CD4-positive, alpha-beta T cell (primary cell): ENCODE measurements around the gene DNAH17. TPM values are rescaled to one million over a fixed set of nuclear protein-coding genes. Genes with fewer than 3 reads are reported as not detected.

Source experiments
- ATAC-seq: fragments of 200-7000 bp; cut with Tn5 transposase; one replicate; pipeline ENCODE4 v1.10.0; 2022; ENCODE audit warnings: mild to moderate bottlenecking; ENCODE audit not compliant: poor library complexity
- CTCF ChIA-PET: fragments of 350-600 bp; sonication (Branson Sonifier 250); formaldehyde crosslinking; loops from one replicate; lab custom pipeline; 2021; ENCODE audit warnings: antibody characterized with exemption, inconsistent platforms; lab: Charles Lee
- POLR2A ChIA-PET: fragments of 350-600 bp; sonication (Branson Sonifier 250); formaldehyde crosslinking; loops from one replicate; lab custom pipeline; 2021; ENCODE audit warnings: antibody characterized with exemption, inconsistent platforms; lab: Charles Lee
- DNase-seq, 14 experiments: peaks; one replicate each; pipeline ENCODE4 v3.0.0-alpha.2; 2013 to 2020; ENCODE audit warnings: mixed read lengths in 2 of 14
- H3K27ac ChIP-seq, 2 donors: one replicate each; pipeline versions ENCODE4 v1.5.1 to v1.7.0; 2013; ENCODE audit warnings: low read length in 2 of 2, low read depth in 1 of 2, mild to moderate bottlenecking in 1 of 2
- H3K27me3 ChIP-seq, 2 experiments: 1 replicate in 1 of 2; 2 replicates in 1 of 2; pipeline versions ENCODE4 v1.6.1 to v1.7.0; 2013; ENCODE audit warnings: low read length in 2 of 2, control low read depth in 1 of 2, mild to moderate bottlenecking in 1 of 2, moderate library complexity in 1 of 2; ENCODE audit not compliant: insufficient read depth in 2 of 2, control insufficient read depth in 1 of 2
- H3K36me3 ChIP-seq: one replicate; pipeline ENCODE4 v1.6.1; 2013; ENCODE audit warnings: low read length, control low read depth; ENCODE audit not compliant: insufficient read depth
- H3K4me1 ChIP-seq: one replicate; pipeline ENCODE4 v1.6.1; 2013; ENCODE audit warnings: low read length, control low read depth; ENCODE audit not compliant: insufficient read depth
- H3K4me3 ChIP-seq: one replicate; pipeline ENCODE4 v1.5.1; 2013; ENCODE audit warnings: mild to moderate bottlenecking, low read length, moderate library complexity
- H3K9me3 ChIP-seq, 2 experiments: 1 replicate in 1 of 2; 2 replicates in 1 of 2; pipeline versions ENCODE4 v1.6.1 to v1.7.0; 2013; ENCODE audit warnings: low read length in 2 of 2, mild to moderate bottlenecking in 2 of 2, control low read depth in 1 of 2, moderate library complexity in 1 of 2; ENCODE audit not compliant: control insufficient read depth in 1 of 2, insufficient read depth in 1 of 2
- H3K27ac Mint-ChIP-seq: one replicate; pipeline ENCODE4 v1.8.0; 2020; ENCODE audit warnings: mixed read lengths
- H3K27me3 Mint-ChIP-seq: one replicate; pipeline ENCODE4 v1.8.0; 2021; ENCODE audit warnings: mixed read lengths
- H3K36me3 Mint-ChIP-seq: one replicate; pipeline ENCODE4 v1.8.0; 2021; ENCODE audit warnings: low read depth, mixed read lengths
- H3K4me1 Mint-ChIP-seq: one replicate; pipeline ENCODE4 v1.8.0; 2021; ENCODE audit warnings: low read depth, mixed read lengths
- H3K4me3 Mint-ChIP-seq: one replicate; pipeline ENCODE4 v1.8.0; 2020; ENCODE audit warnings: mild to moderate bottlenecking, mixed read lengths
- H3K9me3 Mint-ChIP-seq: one replicate; pipeline ENCODE4 v1.8.0; 2020; ENCODE audit warnings: mixed read lengths
- CTCF ChIP-seq: fragments of 200-600 bp; IDR thresholded peaks from one replicate; pipeline ENCODE4 v1.8.0; 2022; ENCODE audit warnings: antibody characterized with exemption, mild to moderate bottlenecking
- intact Hi-C, 2 experiments: fragments of 100-400 bp; cut with DNase I in 1 of 2; cut with micrococcal nuclease in 1 of 2; formaldehyde crosslinking; loops; one replicate each; pipeline versions ENCODE4 v1.15.1 to v1.9.0; 2023 to 2025; cut with DNase I, micrococcal nuclease
- total RNA-seq, 174 experiments: library from RNA in 2 of 174; stranded (reverse) in 2 of 174; gene quantifications; one replicate each; pipeline ENCODE4 v1.2.3 and lab custom pipeline; 2021 to 2026

The DNAH17 gene
- total RNA-seq, 2 experiments from 2014 or later = 0.14 TPM; not detected in 1

DNA sequence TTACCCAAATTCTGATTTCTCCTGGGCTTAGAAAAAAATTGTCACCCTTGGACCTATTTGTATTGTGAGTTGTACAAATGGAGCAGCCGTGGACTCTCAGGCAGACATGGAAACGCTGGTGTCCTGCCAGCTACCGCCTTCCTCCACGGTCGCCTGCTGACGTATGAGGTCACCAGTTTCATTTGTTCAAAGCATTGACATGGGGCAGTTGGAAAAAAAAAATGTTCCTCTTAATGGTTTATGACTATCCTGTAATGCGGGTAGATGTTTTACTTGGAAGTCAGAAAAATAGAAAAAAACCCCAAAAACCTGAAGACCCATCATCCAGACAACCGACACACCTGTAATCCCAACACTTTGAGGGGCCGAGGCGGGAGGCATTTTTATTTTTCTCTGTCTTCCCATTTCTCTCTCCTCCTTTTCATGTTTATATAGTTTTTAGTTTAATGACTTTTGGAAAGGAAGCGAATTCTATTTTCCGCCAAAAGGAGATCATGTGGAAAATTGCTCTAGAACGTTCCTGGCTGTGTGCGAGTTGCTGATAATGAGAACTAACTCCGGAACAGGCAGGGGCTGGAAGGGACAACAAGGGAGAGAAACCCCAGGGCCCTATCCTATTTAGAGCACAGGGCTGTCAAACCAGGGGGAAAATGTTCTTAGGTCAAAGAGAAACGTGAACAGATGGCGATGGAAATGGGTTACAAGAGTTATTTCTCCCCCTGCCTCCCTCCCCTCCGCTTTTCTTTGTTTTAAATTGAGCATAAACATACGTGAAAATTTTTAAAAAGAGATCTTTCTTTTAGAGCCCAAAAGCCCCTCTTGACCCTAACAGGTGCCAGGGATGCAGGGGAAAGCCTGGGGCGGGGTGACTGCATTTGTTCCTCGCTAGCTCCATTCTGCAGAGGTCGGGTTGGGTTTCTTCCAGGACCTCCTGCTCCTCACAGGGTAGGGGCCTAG is 13.7 kb downstream of the DNAH17 start:
- peaks cover 0 to 3% of the 10 kb centered on the region in 2 experiments for H3K9me3 ChIP-seq
- H3K36me3 ChIP-seq = no peaks in the 10 kb centered on the region
- H3K27me3 ChIP-seq = no peaks in the 10 kb centered on the region
- no peaks in the 10 kb centered on the region for H3K4me1 Mint-ChIP-seq
- H3K27ac Mint-ChIP-seq = no peak overlapping the region
- no peaks in the 10 kb centered on the region for H3K27me3 Mint-ChIP-seq
- no peak for ATAC-seq
- H3K4me1 ChIP-seq = no peaks in the 10 kb centered on the region
- no peaks in the 10 kb centered on the region for H3K36me3 Mint-ChIP-seq
- H3K4me3 ChIP-seq = no peak overlapping the region
- DNase-seq = no peak
- TF ChIP-seq CTCF = no peak
- H3K9me3 Mint-ChIP-seq = no peaks in the 10 kb centered on the region
- no peak overlapping the region for H3K4me3 Mint-ChIP-seq
- CTCF ChIA-PET = no interaction called here
- intact Hi-C loops = no loop called here
- H3K27ac ChIP-seq = no peak overlapping the region
- POLR2A ChIA-PET = no interaction called here

- H3K36me3 Mint-ChIP-seq = no peaks in the 10 kb centered on the region
- H3K36me3 ChIP-seq = no peaks in the 10 kb centered on the region
- no peaks in the 10 kb centered on the region for H3K4me1 ChIP-seq
- H3K4me3 ChIP-seq = no peak overlapping the region
- H3K27me3 ChIP-seq = no peaks in the 10 kb centered on the region
- ChIA-PET CTCF (no interaction called here), POLR2A (no interaction called here)
- peaks cover 0 to 3% of the 10 kb centered on the region in 2 experiments for H3K9me3 ChIP-seq
- H3K4me3 Mint-ChIP-seq = no peak overlapping the region
- no peak for ATAC-seq
- H3K4me1 Mint-ChIP-seq = no peaks in the 10 kb centered on the region
- H3K27ac Mint-ChIP-seq = no peak overlapping the region
- no peak for TF ChIP-seq CTCF
- intact Hi-C loops = no loop called here
- H3K9me3 Mint-ChIP-seq = no peaks in the 10 kb centered on the region
- H3K27ac ChIP-seq = no peak overlapping the region
- H3K27me3 Mint-ChIP-seq = no peaks in the 10 kb centered on the region
- no peak for DNase-seq
Observed at GRCh38 chr17:78562734-78563133, 14.5 kb downstream of the DNAH17 start.

GRCh38 chr17:78561166-78561565 is 16.0 kb downstream of the DNAH17 start:
- H3K9me3 Mint-ChIP-seq = no peaks in the 10 kb centered on the region
- POLR2A ChIA-PET = no interaction called here

More at GRCh38 chr17:78561166-78561565, 16.0 kb downstream of the DNAH17 start:
- H3K4me1 Mint-ChIP-seq = no peaks in the 10 kb centered on the region
- H3K4me3 Mint-ChIP-seq = no peak overlapping the region
- Histone ChIP-seq H3K4me3 (no peak overlapping the region), H3K4me1 (no peaks in the 10 kb centered on the region), H3K27me3 (no peaks in the 10 kb centered on the region), H3K27ac (no peak overlapping the region), H3K9me3 (peaks cover 0 to 3% of the 10 kb centered on the region in 2 experiments), H3K36me3 (no peaks in the 10 kb centered on the region)
- H3K27me3 Mint-ChIP-seq = no peaks in the 10 kb centered on the region
- CTCF ChIA-PET = no interaction called here
- H3K36me3 Mint-ChIP-seq = no peaks in the 10 kb centered on the region
- DNase-seq (no peak), ATAC-seq (no peak)
- intact Hi-C loops = no loop called here
- no peak for TF ChIP-seq CTCF
- no peak overlapping the region for H3K27ac Mint-ChIP-seq
